HG03354 (cell line): ENCODE results near the gene CNRIP1.
"Not testable (repeated sequence)": the region's sequence is repeated elsewhere in the genome, so short reads cannot be mapped to it uniquely, and the experiment has no call there.

ENCODE experiments used
- ATAC-seq: cut with Tn5 transposase; IDR thresholded peaks from one replicate; pipeline ENCODE4 v1.9.1; 2021; ENCODE audit warnings: mild to moderate bottlenecking; ENCODE audit not compliant: unreplicated experiment, poor library complexity, severe bottlenecking

The CNRIP1 gene

DNA sequence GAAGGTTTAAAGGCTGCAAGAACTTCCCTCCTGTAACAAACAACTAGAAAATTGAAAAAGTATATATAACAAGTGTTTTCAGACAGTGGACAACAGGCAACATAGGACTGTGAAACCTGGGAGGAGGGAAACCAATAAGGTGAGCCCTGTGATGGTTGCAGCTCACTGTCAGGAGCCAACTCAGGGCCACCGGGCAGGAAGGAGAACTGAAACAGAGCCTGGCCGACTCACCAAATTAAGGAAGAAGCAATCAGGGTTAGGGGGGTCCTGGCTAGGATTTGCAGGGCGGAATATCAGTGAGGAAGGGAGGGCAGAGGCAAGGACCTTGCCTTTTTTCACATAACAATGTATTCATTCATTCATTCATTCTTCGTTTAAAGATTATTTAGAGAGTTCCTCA, 21.8 kb upstream of the CNRIP1 start:
- ATAC-seq = no peak

DNA sequence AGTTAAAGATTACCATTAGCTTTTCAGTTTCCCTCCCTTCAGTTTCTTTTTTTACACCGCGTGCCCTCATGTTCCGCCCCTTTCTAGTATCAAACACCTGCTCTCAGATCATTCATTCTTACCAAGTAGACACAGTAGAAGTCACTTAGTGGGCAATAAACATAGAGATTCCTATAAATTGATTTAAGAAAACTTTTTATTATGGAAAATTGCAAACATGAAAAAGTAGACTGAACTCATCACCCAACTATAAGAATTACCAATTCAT, 21.2 kb upstream of the CNRIP1 start:
- peak; percentile 71 for ATAC-seq

DNA sequence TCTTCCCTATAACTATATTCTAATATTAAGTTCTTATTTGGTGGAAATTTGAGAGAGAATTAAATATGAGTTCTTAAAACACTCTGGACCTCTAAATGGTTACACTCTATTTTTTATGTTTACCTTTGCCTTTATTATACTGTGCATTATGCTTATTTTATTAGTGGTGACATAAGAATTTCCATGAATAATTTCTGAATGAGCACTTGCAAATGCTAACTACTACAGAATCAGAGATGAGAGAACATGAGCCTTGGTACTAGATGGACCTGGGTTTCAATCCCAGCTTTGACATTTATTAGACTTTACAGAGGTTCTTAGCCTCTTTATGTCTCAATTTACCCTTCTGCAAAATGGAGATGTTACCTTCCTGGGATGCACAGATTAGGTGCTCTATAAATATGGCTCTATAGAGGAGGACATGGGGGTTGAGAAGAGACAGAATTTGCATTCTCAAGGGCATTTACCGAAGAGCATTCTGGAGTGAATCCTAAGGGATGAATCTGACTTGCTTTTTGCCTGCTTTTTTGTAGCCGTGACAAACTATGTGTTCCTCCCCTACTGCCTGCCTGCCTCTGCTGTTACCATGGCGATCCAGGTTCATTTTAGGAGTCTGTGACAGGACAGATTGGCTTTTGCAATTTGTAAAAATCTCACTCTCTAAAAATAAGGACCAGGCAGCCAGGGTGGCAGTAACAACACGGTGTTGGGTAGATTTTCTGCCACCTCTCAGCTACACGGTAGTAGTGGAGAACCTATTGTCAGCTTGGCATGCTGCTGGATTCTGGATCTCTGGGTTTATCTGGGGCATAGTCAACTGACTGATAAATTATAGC, 20.7 kb upstream of the CNRIP1 start:
- ATAC-seq = no peak

DNA sequence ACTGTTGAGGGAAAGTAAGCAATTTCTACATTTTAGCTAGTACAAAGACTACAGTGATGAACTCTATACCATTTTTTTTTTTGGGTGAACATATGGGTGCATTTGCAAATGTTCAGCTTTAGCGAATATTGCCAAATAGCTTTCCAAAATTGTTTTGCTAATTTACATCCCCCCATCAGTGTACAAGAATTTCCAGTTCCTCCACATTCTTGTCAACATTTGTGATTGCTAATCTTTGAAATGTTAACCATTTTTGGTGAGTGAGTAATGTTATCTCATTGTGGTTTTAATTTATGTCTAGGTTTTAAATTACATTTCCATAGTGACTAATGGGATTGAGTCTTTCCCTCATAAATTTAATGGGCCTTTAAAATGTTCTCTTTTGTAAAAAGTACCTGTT, 16.4 kb upstream of the CNRIP1 start:
- ATAC-seq = no peak

DNA sequence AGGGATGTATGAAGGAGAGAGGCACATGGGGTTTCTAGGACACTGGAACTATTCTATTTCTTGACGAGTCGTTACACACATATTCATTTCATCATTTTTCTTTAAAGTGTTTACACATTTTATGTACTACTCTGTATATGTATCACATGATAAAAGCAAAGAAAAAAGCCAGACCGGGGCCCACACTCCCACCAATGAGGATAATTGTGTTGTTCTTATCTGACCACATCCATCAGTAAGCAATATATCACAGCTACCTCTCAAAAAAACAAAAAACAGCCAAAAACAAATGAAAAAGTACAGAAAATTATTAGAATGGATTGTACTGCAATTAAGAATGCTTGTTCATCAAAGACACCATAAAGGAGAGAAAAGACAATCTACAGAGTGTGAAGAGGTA, 14.2 kb upstream of the CNRIP1 start:
- ATAC-seq = no peak

DNA sequence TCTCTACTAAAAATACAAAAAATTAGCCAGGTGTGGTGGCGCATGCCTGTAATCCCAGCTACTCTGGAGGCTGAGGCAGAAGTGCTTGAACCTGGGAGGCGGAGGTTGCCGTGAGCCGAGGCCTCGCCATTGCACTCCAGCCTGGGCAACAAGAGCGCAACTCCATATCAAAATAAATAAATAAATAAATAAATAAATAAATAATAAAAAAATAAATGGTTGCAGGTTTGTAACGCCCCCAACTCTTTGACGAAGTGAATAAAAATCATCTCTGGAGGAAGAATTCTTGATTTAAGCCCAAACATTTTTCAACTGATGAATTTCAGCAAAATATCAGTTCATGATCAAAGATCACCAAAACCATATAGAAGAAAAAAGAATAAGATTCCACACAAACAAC, 13.3 kb upstream of the CNRIP1 start:
- ATAC-seq = no peak

DNA sequence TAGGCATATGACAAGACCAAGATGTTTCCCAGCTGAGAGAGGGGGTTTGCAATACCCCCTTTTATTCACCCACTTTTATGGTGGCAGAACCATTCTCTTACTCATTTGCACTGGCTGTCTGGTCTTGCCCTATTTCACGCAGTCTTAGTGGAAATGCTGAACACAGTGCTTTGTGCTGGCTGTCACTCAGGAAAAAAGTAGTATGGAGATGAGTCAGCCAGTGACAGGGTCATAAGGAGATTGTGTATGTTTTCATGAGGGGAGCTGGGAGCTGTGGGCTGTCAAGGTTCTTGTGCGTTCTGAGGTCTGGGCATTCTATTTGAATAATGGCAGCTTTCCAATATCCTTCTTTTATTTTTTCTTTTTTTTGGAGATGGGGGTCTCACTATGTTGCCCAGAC, 10.9 kb upstream of the CNRIP1 start:
- ATAC-seq = no peak

DNA sequence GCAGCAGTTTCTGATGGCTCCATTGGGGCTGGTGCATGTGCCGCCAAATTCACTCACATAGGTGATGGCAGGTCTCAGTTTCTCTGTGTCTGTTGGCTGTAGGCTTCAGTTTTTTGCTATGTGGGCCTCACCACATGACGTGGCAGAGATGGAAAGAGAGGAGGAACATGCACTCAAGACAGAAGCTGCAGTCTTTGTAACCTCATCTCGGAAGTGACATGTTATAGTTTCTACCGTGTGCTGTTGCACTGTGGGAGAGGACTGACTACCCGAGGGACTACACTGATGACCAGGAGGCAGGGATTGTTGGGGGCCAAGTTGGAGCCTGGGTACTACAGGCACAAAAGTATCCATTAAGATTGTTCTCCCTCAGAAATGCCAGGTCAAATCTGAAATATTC, 9.2 kb upstream of the CNRIP1 start:
- no peak for ATAC-seq

DNA sequence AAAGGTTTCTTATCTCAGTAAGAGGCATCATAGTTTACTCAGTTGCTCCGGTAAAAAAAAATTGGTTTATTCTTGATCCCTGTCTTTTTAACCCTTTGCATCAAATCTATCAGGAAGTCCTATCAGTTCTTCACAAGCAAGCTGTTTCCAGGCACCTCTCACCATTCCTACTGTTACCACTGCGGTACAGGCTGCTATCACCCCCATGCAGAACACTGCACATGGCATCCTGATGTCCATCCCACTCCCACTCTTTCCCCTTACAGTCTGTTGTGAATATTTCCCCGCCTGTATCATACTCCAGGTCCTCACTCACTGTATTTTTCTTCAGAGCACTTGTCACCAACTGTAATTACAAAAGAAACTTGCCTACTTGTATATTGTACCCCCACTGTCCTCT, 5.3 kb upstream of the CNRIP1 start:
- no peak for ATAC-seq

DNA sequence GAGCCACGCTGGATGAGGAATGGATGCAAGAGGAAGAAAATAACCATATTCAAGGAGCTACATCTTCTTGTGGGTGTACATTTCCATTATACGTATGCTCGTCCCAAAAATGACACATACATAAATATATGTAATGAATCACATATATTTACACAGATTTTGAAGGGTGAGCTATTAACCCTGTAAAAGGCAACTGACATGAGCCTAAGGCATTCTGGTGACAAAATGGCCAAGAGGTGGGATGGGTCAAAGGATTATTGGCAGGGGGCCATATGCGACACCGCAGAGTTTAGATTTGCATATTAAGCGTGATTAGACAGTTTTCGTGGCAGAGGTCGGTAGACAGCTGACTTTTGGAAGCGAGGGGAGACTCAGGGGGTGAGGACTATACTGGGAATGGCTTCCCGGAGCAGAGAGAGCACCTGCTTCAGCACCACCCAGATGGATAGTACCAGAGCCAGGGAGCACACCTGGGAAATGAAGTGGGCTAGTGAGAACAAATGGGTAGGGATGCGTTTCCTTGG, 431 bp upstream of the CNRIP1 start:
- no peak for ATAC-seq

DNA sequence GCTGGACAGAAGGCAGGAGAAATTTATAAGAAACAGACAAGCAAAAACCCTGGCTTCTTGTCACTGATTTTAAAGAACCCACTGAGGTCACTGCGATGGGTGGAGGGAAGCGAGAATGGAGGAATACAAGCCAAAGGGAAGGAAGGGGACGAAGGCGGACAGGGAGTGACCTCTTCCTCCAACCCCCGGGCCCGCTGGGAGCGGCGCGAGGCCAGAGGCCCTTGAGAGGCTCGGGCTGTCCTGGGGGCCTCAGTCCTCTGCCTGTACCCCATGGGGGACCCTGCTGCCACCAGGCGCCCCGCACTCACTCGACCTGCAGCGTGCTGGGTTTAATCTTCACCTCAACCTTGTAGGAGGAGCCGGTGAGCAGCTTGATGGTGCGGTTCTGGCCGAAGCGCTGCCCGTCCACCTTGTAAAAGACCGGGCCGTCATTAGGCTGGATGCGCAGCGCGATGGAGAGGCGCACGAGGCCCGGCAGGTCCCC, 793 bp downstream of the CNRIP1 start:
- no peak for ATAC-seq

DNA sequence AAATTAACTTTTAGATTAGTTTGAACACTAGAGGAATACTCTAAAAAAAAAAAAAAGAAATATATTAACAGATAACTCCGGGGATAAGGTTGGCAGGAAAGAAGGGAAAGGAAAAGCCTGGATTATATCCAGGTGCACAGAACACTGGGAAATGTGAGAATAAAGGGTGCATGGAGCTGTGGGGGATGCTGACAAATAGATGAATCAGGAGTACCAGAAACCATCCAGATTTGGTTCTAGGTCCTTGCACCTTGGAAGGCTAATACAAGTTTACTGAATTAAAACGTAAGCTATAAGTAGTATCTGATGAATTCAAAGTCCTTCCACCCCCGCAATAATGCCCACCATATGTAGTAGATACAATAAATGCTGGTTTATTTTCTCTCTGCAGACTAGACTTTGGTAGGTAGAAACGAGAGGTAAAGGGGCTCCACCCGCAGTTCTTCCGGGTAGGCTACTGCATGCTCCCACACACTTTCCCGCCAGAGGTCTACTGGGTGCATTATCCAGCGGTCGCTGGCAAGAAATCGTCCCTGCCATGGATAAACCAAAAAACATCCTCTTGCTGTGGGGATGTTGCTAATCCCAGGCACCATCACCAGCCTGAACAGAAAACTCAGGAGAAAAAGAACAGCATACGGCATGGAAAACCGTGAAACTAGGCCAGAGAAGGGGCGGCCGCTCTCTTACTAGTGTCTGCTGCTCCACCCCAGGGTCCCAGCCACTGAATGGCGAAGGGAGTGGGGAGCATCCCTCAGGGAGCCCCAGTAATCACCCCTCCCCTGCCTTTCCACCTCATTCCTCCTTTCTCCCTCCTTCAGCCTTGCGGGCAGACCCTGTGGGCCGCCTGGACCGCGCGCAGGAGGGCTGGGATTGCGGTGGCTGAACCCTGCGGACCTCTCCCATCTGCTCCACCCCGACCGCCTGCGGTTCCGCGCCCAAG, 1.5 kb downstream of the CNRIP1 start:
- ATAC-seq = no peak

DNA sequence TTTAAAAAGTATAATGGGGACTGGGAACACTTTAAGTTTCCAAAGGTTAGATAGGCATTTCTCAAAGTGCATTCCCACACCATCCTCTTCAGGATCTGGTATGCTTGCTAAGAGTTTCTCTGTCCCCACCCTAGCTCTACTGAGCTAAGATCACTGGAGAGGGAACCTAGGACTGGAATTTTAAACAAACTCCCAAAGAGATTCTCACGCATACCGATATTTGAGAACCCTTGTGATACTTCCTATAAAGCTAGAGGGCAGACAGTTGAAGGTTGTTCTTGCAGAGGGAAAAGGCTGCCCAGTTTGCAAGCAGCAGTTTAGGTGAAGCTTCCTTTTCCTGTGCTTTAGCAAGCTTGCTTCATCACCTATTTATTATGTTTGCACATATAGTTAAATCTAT, 3.6 kb downstream of the CNRIP1 start:
- ATAC-seq = no peak

DNA sequence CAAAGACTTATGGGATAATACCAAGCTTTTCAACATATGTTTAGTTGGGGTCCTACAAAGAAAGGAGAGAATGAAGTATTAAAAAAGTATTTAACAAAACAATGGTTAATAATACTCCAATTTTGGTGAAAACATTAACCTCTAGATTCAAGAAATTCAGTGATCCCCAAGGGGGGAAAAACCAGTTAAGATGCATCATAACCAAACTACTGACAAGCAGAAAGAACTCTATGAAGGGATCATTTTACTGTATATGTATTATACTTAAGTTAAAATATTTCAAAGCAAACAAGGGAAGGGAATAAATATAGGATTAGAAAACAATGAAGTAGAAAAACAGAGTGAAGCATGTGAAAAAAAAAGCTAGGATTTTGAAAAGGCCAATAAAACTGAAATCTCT, 8.7 kb downstream of the CNRIP1 start:
- ATAC-seq = peak; percentile 62

DNA sequence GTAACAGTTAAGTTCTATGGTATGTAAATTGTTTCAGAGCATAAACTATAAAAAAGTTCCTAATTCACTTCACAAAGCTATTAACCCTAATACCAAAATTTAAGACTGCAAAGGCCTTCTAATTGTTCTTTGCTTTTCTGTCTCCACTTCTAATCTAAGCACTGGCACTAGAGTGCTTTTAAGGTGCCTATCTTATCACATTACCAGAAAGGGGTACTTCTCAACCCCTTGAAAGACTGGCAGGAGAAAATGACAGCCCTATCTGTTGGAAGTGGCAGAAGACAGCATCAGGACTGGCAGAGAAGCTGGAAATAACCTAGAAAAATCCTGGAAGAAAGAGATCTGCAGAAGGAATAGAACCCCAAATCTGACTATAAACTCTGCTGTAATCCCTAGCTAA, 10.3 kb downstream of the CNRIP1 start:
- no peak for ATAC-seq

DNA sequence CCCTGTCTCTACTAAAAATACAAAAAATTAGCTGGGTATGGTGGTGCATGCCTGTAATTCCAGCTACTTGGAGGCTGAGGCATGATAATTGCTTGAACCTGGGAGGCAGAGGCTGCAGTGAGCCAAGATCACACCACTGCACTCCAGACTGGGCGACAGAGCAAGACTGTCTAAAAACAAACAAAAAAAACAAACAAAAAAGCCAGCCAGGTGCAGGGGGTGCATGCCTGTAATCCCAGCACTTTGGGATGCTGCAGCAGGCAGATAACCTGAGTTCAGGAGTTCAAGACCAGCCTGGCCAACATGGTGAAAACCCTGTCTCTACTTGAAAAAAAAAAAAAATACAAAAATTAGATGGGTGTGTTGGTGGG, 15.9 kb downstream of the CNRIP1 start:
- ATAC-seq = not testable (repeated sequence)

DNA sequence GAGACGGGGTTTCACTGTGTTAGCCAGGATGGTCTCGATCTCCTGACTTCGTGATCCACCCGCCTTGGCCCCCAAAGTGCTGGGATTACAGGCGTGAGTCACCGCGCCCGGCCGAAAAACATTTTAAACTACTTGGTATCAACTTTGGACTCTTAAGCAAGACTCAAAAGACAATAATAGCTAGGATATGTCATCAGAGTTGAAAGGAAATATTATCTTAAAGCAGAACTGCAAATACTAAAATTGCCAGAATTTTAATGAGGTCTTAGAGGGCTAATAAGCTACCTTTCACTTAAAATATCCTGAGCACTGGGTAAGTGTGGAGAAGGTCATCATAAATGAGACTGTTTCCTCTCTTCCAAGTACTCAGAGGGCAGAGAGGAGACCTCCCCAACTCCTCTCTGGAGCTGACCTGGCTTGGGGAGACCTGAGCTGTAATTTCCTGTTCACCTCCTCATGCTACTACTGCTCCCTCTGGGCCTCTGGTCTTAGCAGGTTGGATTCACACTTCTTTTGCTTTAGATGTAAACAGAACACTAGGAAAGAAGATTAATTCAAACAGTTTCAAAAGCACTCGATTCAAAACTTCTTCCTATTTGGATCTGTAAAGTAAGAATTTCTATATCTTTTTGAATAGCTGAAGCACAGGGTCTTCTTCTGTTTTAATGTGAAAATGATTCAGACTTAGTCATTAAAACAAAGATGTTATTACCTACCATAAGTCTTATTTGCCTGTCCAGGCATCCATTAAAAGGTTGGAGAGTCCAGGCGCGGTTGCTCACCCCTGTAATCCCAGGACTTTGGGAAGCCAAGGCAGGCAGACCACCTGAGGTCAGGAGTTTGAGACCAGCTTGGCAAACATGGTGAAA, 16.5 kb downstream of the CNRIP1 start:
- no peak for ATAC-seq

DNA sequence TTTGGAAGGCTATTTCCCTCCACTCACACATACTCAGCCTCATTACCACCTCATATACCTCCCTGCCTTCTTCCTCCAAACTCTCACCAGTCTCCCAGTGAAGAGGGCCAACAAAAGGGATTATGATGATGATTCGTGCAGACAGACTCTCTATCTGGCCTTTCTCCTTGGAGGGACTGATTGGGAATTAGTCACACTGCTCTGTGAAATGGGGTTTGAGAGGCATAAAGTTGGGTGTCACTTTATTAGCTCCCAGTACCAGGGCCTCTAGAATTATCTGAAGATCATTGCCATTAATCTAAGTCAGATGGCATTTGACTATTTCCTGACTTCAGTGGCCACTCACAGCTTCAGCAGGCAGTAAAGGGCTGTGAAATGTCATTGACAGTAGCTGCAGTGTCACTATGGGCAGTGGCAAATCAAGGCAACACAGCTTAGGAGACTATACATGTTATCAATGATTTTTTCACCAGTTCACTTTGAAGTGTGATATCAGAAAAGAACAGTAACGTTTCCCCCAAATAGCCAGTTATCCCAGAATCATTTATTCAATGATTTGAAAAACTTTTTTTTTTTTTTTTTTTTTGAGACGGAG, 17.4 kb downstream of the CNRIP1 start:
- ATAC-seq = no peak

DNA sequence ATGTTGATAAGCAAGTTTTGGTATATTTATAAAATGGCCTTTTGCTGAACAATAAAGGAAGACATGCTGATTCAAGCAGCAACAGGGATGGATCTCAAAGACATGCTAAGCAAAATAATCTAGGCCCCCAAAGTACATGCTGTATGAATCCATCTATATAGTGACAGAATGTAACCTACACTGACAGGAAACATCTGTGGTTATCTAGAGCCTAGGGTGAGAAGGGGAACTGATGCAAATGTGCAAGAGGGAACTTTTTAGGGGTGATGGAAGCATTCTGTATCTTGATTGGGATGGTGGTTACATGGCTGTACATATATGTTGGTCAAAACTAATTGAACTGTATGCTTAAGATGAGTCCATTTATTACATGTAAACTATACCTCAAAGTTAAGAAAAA, 24.2 kb downstream of the CNRIP1 start:
- no peak for ATAC-seq

DNA sequence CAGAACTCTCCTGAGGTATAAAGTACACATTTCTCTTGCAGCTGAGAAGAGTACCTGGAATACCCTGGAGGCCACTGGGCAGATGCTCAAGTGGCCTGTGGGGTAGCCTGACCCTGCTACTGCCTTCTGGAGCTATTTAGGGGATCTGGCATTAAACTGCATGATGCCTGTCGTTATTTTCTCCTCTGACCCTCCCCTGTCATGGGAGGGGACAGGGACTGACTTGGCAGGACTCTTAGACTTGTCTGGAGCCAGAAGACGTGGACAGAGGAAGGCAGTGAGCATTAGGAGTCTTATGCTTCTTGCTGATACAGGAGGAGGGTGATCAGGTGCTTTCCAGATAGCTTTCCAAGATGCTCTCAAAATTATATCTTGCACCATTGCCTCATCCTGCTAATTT, 24.8 kb downstream of the CNRIP1 start:
- no peak for ATAC-seq
